ENCODE data around the gene CUBN.

GRCh38 chr10:16795410-16796073, 334.1 kb downstream of the CUBN start:
- TF ChIP-seq CTCF (IDR thresholded peaks at IDR 0.05) (no peak), ZNF317 (CRISPR knock-in tag; IDR thresholded peaks at IDR 0.05; ENCODE audit: borderline replicate concordance, low read depth) (no peak), ZNF425 (CRISPR knock-in tag; conservative IDR thresholded peaks at IDR 0.05) (no peak), E2F1 (CRISPR knock-in tag; IDR thresholded peaks at IDR 0.05) (no peak), CREM (CRISPR knock-in tag; IDR thresholded peaks at IDR 0.05) (no peak), RORB (CRISPR knock-in tag; IDR thresholded peaks at IDR 0.05) (no peak), ZNF219 (CRISPR knock-in tag; IDR thresholded peaks at IDR 0.05; ENCODE audit: borderline replicate concordance) (no peak), ESRRA (CRISPR knock-in tag; IDR thresholded peaks at IDR 0.05; ENCODE audit: borderline replicate concordance) (no peak), MYBL2 (CRISPR knock-in tag; IDR thresholded peaks at IDR 0.05) (no peak)

Data from WTC11 (cell line).